ENCODE measurements around the gene C14orf132.

C14orf132 gene

GRCh38 chr14:96081767-96082400 is 42.7 kb downstream of the C14orf132 start:
- no peak for DNase-seq (ENCODE audit: low read depth in 4 of 4, low spot score in 1 of 4)

GRCh38 chr14:96082420-96083300 is 43.5 kb downstream of the C14orf132 start:
- DNase-seq (ENCODE audit: low read depth in 4 of 4, low spot score in 1 of 4): no peak

- no peak for DNase-seq (ENCODE audit: low read depth in 4 of 4, low spot score in 1 of 4)
Observed at GRCh38 chr14:96083667-96084320, 44.6 kb downstream of the C14orf132 start.

GRCh38 chr14:96084796-96085195 is 45.6 kb downstream of the C14orf132 start:
- DNase-seq (ENCODE audit: low read depth in 4 of 4, low spot score in 1 of 4): no peak

- DNase-seq (ENCODE audit: low read depth in 4 of 4, low spot score in 1 of 4): no peak
Observed at GRCh38 chr14:96085369-96085768, 46.2 kb downstream of the C14orf132 start.

- no peak for DNase-seq (ENCODE audit: low read depth in 4 of 4, low spot score in 1 of 4)
Observed at GRCh38 chr14:96086032-96086431, 46.9 kb downstream of the C14orf132 start.

GRCh38 chr14:96086574-96087077 is 47.5 kb downstream of the C14orf132 start:
- DNase-seq (ENCODE audit: low read depth in 4 of 4, low spot score in 1 of 4): no peak

GRCh38 chr14:96088074-96088473 is 48.9 kb downstream of the C14orf132 start:
- DNase-seq (ENCODE audit: low read depth in 4 of 4, low spot score in 1 of 4): no peak

GRCh38 chr14:96088481-96088880 is 49.3 kb downstream of the C14orf132 start:
- DNase-seq (ENCODE audit: low read depth in 4 of 4, low spot score in 1 of 4): no peak

- DNase-seq (ENCODE audit: low read depth in 4 of 4, low spot score in 1 of 4): no peak
Observed at GRCh38 chr14:96088911-96089310, 49.7 kb downstream of the C14orf132 start.

- DNase-seq (ENCODE audit: low read depth in 4 of 4, low spot score in 1 of 4): no peak
Observed at GRCh38 chr14:96089401-96089800, 50.2 kb downstream of the C14orf132 start.

- DNase-seq (ENCODE audit: low read depth in 4 of 4, low spot score in 1 of 4): no peak
Observed at GRCh38 chr14:96090441-96091148, 51.4 kb downstream of the C14orf132 start.

GRCh38 chr14:96091149-96091693 is 52.1 kb downstream of the C14orf132 start:
- DNase-seq (ENCODE audit: low read depth in 4 of 4, low spot score in 1 of 4): no peak

GRCh38 chr14:96091941-96092411 is 52.8 kb downstream of the C14orf132 start:
- no peak for DNase-seq (ENCODE audit: low read depth in 4 of 4, low spot score in 1 of 4)

- DNase-seq (ENCODE audit: low read depth in 4 of 4, low spot score in 1 of 4): no peak
Observed at GRCh38 chr14:96092936-96093335, 53.8 kb downstream of the C14orf132 start.

- no peak for DNase-seq (ENCODE audit: low read depth in 4 of 4, low spot score in 1 of 4)
Observed at GRCh38 chr14:96094211-96094610, 55.0 kb downstream of the C14orf132 start.

GRCh38 chr14:96094656-96095055 is 55.5 kb downstream of the C14orf132 start:
- DNase-seq (ENCODE audit: low read depth in 4 of 4, low spot score in 1 of 4): no peak

GRCh38 chr14:96095058-96095457 is 55.9 kb downstream of the C14orf132 start:
- no peak for DNase-seq (ENCODE audit: low read depth in 4 of 4, low spot score in 1 of 4)

GRCh38 chr14:96095581-96096476 is 56.7 kb downstream of the C14orf132 start:
- no peak for DNase-seq (ENCODE audit: low read depth in 4 of 4, low spot score in 1 of 4)

All from stimulated activated CD4-positive, alpha-beta T cell treated with anti-CD3 and anti-CD28 coated beads, Interleukin-1b, Interleukin-23, amount 100 ng/mL, for 24 hours (primary cell).